BLaER1 treated with 17β-estradiol and CSF1 and Interleukin-3, amounts not matched to agents 10 nM and 100 nM (cell line): ENCODE data around the gene NUP210L.

Experiments used
- H3K27ac ChIP-seq, 11 experiments: shearing (Covaris generic); formaldehyde crosslinking; 2 replicates each; pipeline ENCODE4 v1.8.1; 2022
- H3K27me3 ChIP-seq, 11 experiments: shearing (Covaris generic); formaldehyde crosslinking; 2 replicates each; pipeline ENCODE4 v1.8.1; 2022
- H3K36me3 ChIP-seq, 11 experiments: shearing (Covaris generic); formaldehyde crosslinking; 2 replicates each; pipeline ENCODE4 v1.8.1; 2022
- H3K4me1 ChIP-seq, 10 experiments: shearing (Covaris generic); formaldehyde crosslinking; 2 replicates each; pipeline ENCODE4 v1.8.1; 2022
- H3K4me2 ChIP-seq, 11 experiments: shearing (Covaris generic); formaldehyde crosslinking; 2 replicates each; pipeline ENCODE4 v1.8.1; 2022
- H3K4me3 ChIP-seq, 10 experiments: shearing (Covaris generic); formaldehyde crosslinking; 2 replicates each; pipeline ENCODE4 v1.8.1; 2022
- H3K9ac ChIP-seq, 11 experiments: shearing (Covaris generic); formaldehyde crosslinking; 2 replicates each; pipeline ENCODE4 v1.8.1; 2022
- H3K9me3 ChIP-seq, 11 experiments: shearing (Covaris generic); formaldehyde crosslinking; replicated peaks in 1 of 11; 2 replicates each; pipeline ENCODE4 v1.8.1; 2022
- H4K20me1 ChIP-seq, 11 experiments: shearing (Covaris generic); formaldehyde crosslinking; 2 replicates each; pipeline ENCODE4 v1.8.1; 2022
- Cebpa-rat ChIP-seq, 11 experiments: shearing (Covaris generic); IDR thresholded peaks; 2 replicates each; pipeline ENCODE4 v1.8.1; 2022

Gene NUP210L

GRCh38 chr1:153945795-153946621, 208.9 kb downstream of the NUP210L start:
- no peak for TF ChIP-seq Cebpa-rat (IDR thresholded peaks at IDR 0.05)
- Histone ChIP-seq H3K36me3 (peaks cover 64 to 74% (median 72%) of the 10 kb centered on the region in 11 experiments), H3K4me2 (peak overlapping the region; percentile 96 to 99 (median 98)), H4K20me1 (peaks cover 0 to 39% (median 18%) of the 10 kb centered on the region in 11 experiments; a peak in 14 of 22 replicates), H3K9ac (peak overlapping the region; percentile 97 to 100 (median 100)), H3K9me3 (no peaks in the 10 kb centered on the region), H3K27me3 (no peaks in the 10 kb centered on the region), H3K27ac (peak overlapping the region; percentile 98 to 100 (median 100)), H3K4me1 (peaks cover 42 to 81% (median 69%) of the 10 kb centered on the region in 10 experiments), H3K4me3 (peak overlapping the region; percentile 70 to 87 (median 83))

GRCh38 chr1:153945131-153945794, 209.6 kb downstream of the NUP210L start:
- H3K9ac ChIP-seq: peak overlapping the region; percentile 97 to 100 (median 100)
- peaks cover 64 to 74% (median 72%) of the 10 kb centered on the region in 11 experiments for H3K36me3 ChIP-seq
- H3K9me3 ChIP-seq: no peaks in the 10 kb centered on the region
- peak overlapping the region; percentile 96 to 99 (median 98) for H3K4me2 ChIP-seq
- peak overlapping the region; percentile 98 to 100 (median 100) for H3K27ac ChIP-seq
- no peak for TF ChIP-seq Cebpa-rat (IDR thresholded peaks at IDR 0.05)
- peaks cover 0 to 46% (median 25%) of the 10 kb centered on the region in 11 experiments; a peak in 15 of 22 replicates for H4K20me1 ChIP-seq
- H3K4me3 ChIP-seq: peak overlapping the region; percentile 70 to 87 (median 83)
- no peaks in the 10 kb centered on the region for H3K27me3 ChIP-seq
- H3K4me1 ChIP-seq: peaks cover 42 to 78% (median 66%) of the 10 kb centered on the region in 10 experiments

- H3K9me3 ChIP-seq: no peaks in the 10 kb centered on the region
- peak overlapping the region; percentile 96 to 99 (median 98) for H3K4me2 ChIP-seq
- peak overlapping the region; percentile 97 to 100 (median 100) for H3K9ac ChIP-seq
- no peaks in the 10 kb centered on the region for H3K27me3 ChIP-seq
- peaks cover 64 to 74% (median 72%) of the 10 kb centered on the region in 11 experiments for H3K36me3 ChIP-seq
- peaks cover 37 to 78% (median 61%) of the 10 kb centered on the region in 10 experiments for H3K4me1 ChIP-seq
- H3K27ac ChIP-seq: peak overlapping the region; percentile 98 to 100 (median 100)
- TF ChIP-seq Cebpa-rat (IDR thresholded peaks at IDR 0.05): no peak
- peaks cover 0 to 51% (median 30%) of the 10 kb centered on the region in 11 experiments; a peak in 15 of 22 replicates for H4K20me1 ChIP-seq
- H3K4me3 ChIP-seq: peak overlapping the region; percentile 70 to 87 (median 83)
Observed at GRCh38 chr1:153944827-153945117, 210.1 kb downstream of the NUP210L start.

GRCh38 chr1:153944005-153944826, 210.7 kb downstream of the NUP210L start:
- no peaks in the 10 kb centered on the region for H3K9me3 ChIP-seq
- H3K4me2 ChIP-seq: peak overlapping the region; percentile 96 to 99 (median 98)
- H3K36me3 ChIP-seq: peaks cover 64 to 74% (median 72%) of the 10 kb centered on the region in 11 experiments
- H3K27ac ChIP-seq: peak overlapping the region; percentile 98 to 100 (median 100)
- no peaks in the 10 kb centered on the region for H3K27me3 ChIP-seq
- H3K4me1 ChIP-seq: peaks cover 33 to 78% (median 57%) of the 10 kb centered on the region in 10 experiments
- H3K4me3 ChIP-seq: peak overlapping the region; percentile 70 to 87 (median 83)
- H3K9ac ChIP-seq: peak overlapping the region; percentile 97 to 100 (median 100)
- peaks cover 0 to 57% (median 30%) of the 10 kb centered on the region in 11 experiments; a peak in 15 of 22 replicates for H4K20me1 ChIP-seq
- TF ChIP-seq Cebpa-rat (IDR thresholded peaks at IDR 0.05): no peak

GRCh38 chr1:153942766-153943549, 211.9 kb downstream of the NUP210L start:
- Histone ChIP-seq H3K36me3 (peaks cover 64 to 74% (median 71%) of the 10 kb centered on the region in 11 experiments), H4K20me1 (peaks cover 0 to 60% (median 36%) of the 10 kb centered on the region in 11 experiments; a peak in 15 of 22 replicates), H3K27me3 (no peaks in the 10 kb centered on the region), H3K9me3 (no peaks in the 10 kb centered on the region), H3K4me1 (peaks cover 33 to 72% (median 51%) of the 10 kb centered on the region in 10 experiments), H3K9ac (peak overlapping the region in 10 of 11 experiments; percentile 4 to 100 (median 100); a peak in 14 of 22 replicates), H3K4me3 (peak overlapping the region in 4 of 10 experiments; percentile 29 to 85 (median 75); a peak in 7 of 20 replicates), H3K4me2 (peak overlapping the region in 8 of 11 experiments; percentile 96 to 99 (median 98); a peak in 15 of 22 replicates), H3K27ac (peak overlapping the region in 10 of 11 experiments; percentile 12 to 100 (median 100); a peak in 16 of 22 replicates)
- no peak for TF ChIP-seq Cebpa-rat (IDR thresholded peaks at IDR 0.05)
